Aorta (tissue), 5 donors: Measurements from ENCODE around the gene CRYBG3. TPM values are rescaled to one million over a fixed set of nuclear protein-coding genes. Genes with fewer than 3 reads are reported as not detected.
A peak's percentile ranks its signal among the peaks of the same experiment; 100 is the strongest.

Source experiments
- ATAC-seq: fragments of 200-7000 bp; cut with Tn5 transposase; one replicate; pipeline ENCODE4 v1.9.1; 2022; ENCODE audit warnings: moderate library complexity; ENCODE audit not compliant: low FRiP score
- DNase-seq, 2 donors: peaks; one replicate each; pipeline ENCODE4 v3.0.0-alpha.2; 2020
- H3K27ac ChIP-seq, 2 donors: one replicate each; pipeline ENCODE4 v1.5.1; 2013; ENCODE audit warnings: low read length in 2 of 2, mild to moderate bottlenecking in 2 of 2, moderate library complexity in 2 of 2, control low read depth in 1 of 2, inconsistent platforms in 1 of 2, low read depth in 1 of 2
- H3K27me3 ChIP-seq, 2 donors: one replicate each; pipeline ENCODE4 v1.6.1; 2013; ENCODE audit warnings: control low read depth in 1 of 2, low read length in 1 of 2, mild to moderate bottlenecking in 1 of 2, moderate library complexity in 1 of 2; ENCODE audit not compliant: insufficient read depth in 2 of 2, control insufficient read depth in 1 of 2
- H3K36me3 ChIP-seq, 2 donors: one replicate each; pipeline ENCODE4 v1.6.1; 2013; ENCODE audit warnings: control low read depth in 1 of 2, low read length in 1 of 2, mild to moderate bottlenecking in 1 of 2; ENCODE audit not compliant: insufficient read depth in 2 of 2, control insufficient read depth in 1 of 2
- H3K4me1 ChIP-seq, 2 donors: one replicate each; pipeline ENCODE4 v1.6.1; 2013; ENCODE audit warnings: low read length in 2 of 2, control low read depth in 1 of 2, mild to moderate bottlenecking in 1 of 2, moderate library complexity in 1 of 2; ENCODE audit not compliant: insufficient read depth in 2 of 2, control insufficient read depth in 1 of 2
- H3K4me3 ChIP-seq, 2 donors: one replicate each; pipeline ENCODE4 v1.5.1; 2013; ENCODE audit warnings: low read length in 2 of 2, control low read depth in 1 of 2, mild to moderate bottlenecking in 1 of 2
- H3K9me3 ChIP-seq: one replicate; pipeline ENCODE4 v1.6.1; 2013; ENCODE audit warnings: mild to moderate bottlenecking, low read length; ENCODE audit not compliant: control insufficient read depth
- WGBS, 2 donors: extraction: QIAGEN DNeasy Blood & Tissue Kit; methylation state at CpG; one replicate each; pipeline ENCODE4 v1.1.7; 2013; 5-methylcytosine and 5-hydroxymethylcytosine counted together
- intact Hi-C, 2 donors: fragments of 100-400 bp; cut with DNase I; formaldehyde crosslinking; loops; one replicate each; pipeline versions ENCODE4 v1.14.2 to v1.15.0; 2022
- polyA plus RNA-seq, 2 donors: library from polyadenylated mRNA; stranded (reverse); fragments of 200-250 nt; gene quantifications; one replicate each; pipeline ENCODE4 v1.2.3, GENCODE V29; 2013
- total RNA-seq, 2 donors: library from RNA; stranded (reverse); fragmentation: NEBNext Ultra II Directional; extraction: Animal tissue kit (Norgen Biotek cat#: 25700); gene quantifications; one replicate each; pipeline ENCODE4 v1.2.1, GENCODE V29; 2021
- donor health status: healthy with polysubstance abuse.
- donor health status: Bipolar disorder and iron deficiency.
- donor health status: DM: no; HTN: no; CAD: no.
- donor health status: DM: no; HTN: no; CAD: no.
- donor health status: DM: yes; HTN: yes; CAD: no.

The CRYBG3 gene
- total and polyA plus RNA-seq, 4 donors: 1.5 to 39.1 (median 13.5) TPM

DNA sequence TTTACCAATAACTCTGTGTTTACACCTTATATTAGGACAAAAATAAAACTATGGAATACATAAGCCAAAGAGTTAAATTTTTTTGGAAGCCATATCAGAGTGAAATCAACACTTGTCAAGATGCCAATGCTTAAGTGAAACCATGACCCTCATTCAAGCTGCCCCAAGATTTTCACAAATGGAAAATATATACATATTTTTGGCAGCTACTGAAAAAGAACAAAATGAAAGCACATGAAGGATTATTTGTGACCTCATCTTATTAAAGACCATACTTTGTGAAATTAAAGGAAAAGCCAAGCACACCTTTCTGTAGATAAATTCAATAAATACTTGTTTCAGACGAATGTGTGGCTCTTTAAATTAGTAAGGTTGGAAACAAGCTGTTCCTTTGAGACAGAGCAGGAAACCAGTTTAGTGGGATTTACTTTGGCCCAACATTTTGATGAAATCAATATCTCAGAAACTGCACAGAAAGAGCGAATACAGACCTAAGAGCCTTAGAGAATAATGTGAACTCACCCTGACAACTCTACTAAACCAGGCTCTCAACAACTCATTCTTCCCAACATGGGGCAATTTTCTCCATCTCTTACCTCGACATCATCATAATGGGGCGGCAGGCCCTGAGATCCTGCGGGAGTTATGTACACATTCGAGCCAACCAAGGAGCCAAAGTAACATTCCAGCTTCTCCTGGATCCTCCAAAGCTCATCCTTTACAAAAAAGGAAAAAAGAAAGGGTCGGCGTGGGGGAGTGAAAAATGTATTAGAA lies 139.4 kb downstream of the CRYBG3 start:
- H3K9me3 ChIP-seq: no peaks in the 10 kb centered on the region
- intact Hi-C loops: no loop called here
- WGBS, 2 donors: 71 to 72% methylated on average over 8 of the region's 8 CpGs
- H3K36me3 ChIP-seq: peaks cover 0 to 2% of the 10 kb centered on the region in 2 donors
- H3K27me3 ChIP-seq: no peaks in the 10 kb centered on the region
- DNase-seq: no peak
- H3K4me1 ChIP-seq: no peaks in the 10 kb centered on the region
- ATAC-seq: no peak
- H3K4me3 ChIP-seq: no peak overlapping the region
- no peak overlapping the region for H3K27ac ChIP-seq

DNA sequence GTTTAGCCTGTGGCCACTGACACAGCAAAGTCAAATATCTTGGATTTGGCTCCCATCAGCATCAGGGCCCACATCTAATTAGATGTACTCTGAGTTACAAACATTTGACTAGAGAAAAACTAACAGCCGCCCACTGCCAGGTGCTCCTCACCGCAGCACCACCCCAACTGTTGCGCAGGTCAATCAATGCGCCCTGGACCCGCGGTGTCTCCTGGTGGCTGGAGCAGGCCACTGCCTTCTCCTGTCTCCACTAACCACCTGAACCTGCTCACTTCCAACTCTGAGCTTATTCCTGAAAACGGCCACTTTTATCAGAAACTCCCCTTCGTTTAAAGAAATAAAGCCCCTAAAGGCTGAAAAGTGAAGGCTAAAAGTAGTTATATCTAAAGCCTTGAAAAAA lies 146.2 kb downstream of the CRYBG3 start:
- H3K4me3 ChIP-seq: no peak overlapping the region
- WGBS, 2 donors: 94% methylated on average over 8 of the region's 8 CpGs
- H3K9me3 ChIP-seq: no peaks in the 10 kb centered on the region
- intact Hi-C loops: no loop called here
- DNase-seq: no peak
- H3K4me1 ChIP-seq: no peaks in the 10 kb centered on the region
- no peaks in the 10 kb centered on the region for H3K36me3 ChIP-seq
- no peak overlapping the region for H3K27ac ChIP-seq
- no peaks in the 10 kb centered on the region for H3K27me3 ChIP-seq
- ATAC-seq: no peak

DNA sequence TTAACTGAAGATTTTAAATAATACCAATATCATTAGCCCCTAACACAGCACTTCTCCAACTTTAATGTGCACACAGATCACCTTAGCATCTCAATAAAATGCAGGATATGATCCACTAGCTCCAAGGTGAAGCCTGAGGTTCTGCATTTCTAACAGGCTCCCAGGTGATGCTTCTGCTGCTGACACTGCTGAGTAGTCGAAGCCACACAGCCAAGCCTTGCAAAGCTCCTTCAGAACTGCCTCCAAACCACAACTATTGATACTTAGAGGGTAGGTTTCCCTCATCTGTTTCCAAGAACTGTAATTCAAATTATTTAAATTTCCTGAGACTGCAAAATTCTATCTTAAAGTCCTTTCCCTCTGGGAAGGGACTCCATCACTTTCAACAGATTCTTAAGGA lies 146.6 kb downstream of the CRYBG3 start:
- DNase-seq: no peak
- Histone ChIP-seq H3K4me3 (no peak overlapping the region), H3K27ac (no peak overlapping the region), H3K36me3 (no peaks in the 10 kb centered on the region), H3K4me1 (peaks cover 0 to 2% of the 10 kb centered on the region in 2 donors), H3K9me3 (no peaks in the 10 kb centered on the region), H3K27me3 (no peaks in the 10 kb centered on the region)
- no peak for ATAC-seq
- 96 to 99% methylated on average over 1 of the region's 1 CpG for WGBS, 2 donors
- intact Hi-C loops: no loop called here

DNA sequence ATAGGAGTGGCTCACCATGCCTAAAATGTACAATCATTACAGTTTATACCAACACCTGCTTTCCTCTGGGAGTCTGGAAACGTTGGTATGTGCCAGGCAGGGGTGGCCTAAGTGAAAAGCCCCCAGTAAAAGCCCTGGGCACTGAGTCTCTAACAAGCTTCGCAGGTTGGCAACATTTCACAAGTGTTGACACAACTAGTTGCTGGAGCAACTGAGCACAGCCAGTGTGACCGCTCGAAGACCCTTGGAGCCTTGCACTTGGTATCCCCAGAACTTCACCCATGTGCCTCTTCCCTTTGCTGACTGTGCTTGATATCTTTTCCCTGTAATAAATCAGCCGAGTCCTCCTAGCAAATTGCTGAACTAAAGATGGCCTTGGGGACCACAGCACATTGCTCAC lies 147.7 kb downstream of the CRYBG3 start:
- H3K9me3 ChIP-seq: no peaks in the 10 kb centered on the region
- H3K27ac ChIP-seq: no peak overlapping the region
- H3K4me3 ChIP-seq: no peak overlapping the region
- intact Hi-C loops: no loop called here
- H3K27me3 ChIP-seq: no peaks in the 10 kb centered on the region
- DNase-seq (no peak), ATAC-seq (no peak)
- 79 to 83% methylated on average over 5 of the region's 5 CpGs for WGBS, 2 donors
- H3K36me3 ChIP-seq: no peaks in the 10 kb centered on the region
- peaks cover 0 to 2% of the 10 kb centered on the region in 2 donors for H3K4me1 ChIP-seq

DNA sequence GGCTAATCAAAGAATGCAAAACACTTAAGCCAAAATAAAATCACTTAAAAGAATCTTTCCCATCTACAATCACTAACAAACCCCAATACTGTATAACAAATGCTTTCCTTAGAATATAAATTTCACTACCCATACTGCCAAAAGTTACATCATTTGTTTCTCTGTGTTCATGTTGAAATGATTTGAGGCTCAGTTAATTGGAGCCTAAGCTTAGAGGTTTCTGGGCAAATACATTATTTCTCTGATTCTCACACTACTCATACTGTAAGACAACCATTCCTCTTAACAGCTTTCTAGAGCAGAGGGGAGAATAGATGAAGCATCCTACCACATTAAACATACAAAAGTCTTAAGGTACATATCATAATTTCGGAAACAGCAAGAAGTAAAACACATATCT lies 148.3 kb downstream of the CRYBG3 start:
- Histone ChIP-seq H3K4me3 (no peak overlapping the region), H3K4me1 (peaks cover 0 to 2% of the 10 kb centered on the region in 2 donors), H3K36me3 (no peaks in the 10 kb centered on the region), H3K27ac (no peak overlapping the region), H3K27me3 (no peaks in the 10 kb centered on the region), H3K9me3 (no peaks in the 10 kb centered on the region)
- intact Hi-C loops: loop anchor here (5.0 kb wide), 1 partner anchor 148 kb away; the partner anchor contains the start of gene CRYBG3 (in 2 of the 2)
- WGBS, 2 donors: 85 to 93% methylated on average over 1 of the region's 1 CpG
- ATAC-seq (no peak), DNase-seq (no peak)

DNA sequence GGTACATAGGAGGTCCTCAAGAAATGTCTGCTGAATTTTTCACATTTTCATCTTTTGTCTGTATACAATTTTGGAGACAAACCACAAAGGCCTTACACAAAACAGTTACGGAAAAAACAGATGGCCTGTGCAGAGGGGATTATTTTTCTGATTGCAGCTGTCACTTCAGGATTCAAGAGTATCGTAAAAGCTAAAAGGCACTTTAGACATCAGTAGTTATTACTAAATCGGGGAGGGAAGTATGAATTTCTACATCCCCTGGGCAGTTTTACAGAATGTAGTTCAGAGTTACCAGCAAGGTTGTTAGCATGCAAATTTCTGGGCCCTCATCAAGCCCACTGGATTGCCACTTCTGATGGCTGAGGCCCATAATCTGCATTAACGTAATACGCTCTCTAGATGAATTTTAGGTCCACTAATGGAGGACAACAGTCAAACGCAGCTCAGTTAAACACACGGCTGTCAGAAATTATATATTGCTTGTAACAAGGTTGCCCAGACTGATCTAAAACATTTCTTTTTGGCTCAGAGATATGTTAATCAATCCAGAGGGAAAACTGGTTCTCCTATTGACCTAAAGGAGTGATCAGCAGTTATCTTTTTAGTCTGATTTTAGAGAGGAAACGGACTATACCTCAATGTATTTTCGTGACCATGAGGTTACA lies 149.3 kb downstream of the CRYBG3 start:
- ATAC-seq: no peak
- Histone ChIP-seq H3K9me3 (no peaks in the 10 kb centered on the region), H3K4me1 (peaks cover 0 to 2% of the 10 kb centered on the region in 2 donors), H3K36me3 (no peaks in the 10 kb centered on the region), H3K27me3 (no peaks in the 10 kb centered on the region), H3K4me3 (peak overlapping the region in 1 of 2 donors; percentile 51), H3K27ac (no peak overlapping the region)
- DNase-seq: no peak
- WGBS, 2 donors: 72 to 76% methylated on average over 9 of the region's 9 CpGs
- intact Hi-C loops: loop anchor here (5.0 kb wide), 1 partner anchor 149 kb away; the partner anchor contains the start of gene CRYBG3 (in 2 of the 2)

DNA sequence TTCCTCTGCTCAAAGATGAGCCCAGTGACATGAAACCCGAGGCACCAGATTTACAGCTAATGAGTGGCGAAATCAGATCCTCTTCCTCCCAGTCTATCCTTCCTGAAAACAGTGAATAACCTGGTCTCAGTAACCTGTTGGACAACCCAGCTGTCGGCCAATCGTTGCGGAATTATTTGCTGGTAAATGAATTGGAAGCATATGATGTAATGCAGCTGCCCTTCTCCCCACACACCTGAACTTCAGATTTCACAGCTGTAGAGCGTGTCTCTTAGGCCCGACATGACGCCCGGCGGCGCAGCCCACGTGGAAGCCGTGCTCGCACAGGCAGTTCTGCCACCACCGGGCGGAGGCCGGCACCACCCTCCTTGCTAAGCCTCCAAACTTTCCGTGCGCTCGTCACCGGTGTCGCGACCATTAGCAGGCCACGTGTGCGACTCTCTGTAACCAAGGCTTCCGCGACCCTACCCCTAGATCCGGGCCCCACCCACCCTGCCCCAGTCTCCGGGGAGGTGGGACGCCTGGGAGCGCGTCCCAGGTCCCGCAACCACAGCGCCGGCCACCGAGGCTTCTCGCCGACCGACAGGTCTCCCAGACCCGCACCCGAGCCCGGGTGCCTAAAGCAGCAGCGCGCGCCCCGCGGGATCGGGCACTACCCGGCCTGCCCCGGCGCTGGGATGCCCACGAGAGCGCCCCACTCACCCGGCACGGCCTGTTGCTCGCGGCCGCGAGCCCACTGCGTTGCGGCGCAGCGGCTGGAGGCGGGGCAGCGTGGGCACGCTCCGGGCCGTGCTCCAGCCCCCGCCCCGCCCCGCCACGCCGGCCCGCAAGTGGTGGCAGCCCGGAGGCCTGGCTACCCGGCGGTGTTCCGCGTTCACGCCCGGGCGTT lies 150.1 kb downstream of the CRYBG3 start, which contains the start of gene RIOX2:
Gene RIOX2, minus strand, starts transcription at position 753 of the 889 bp plus-strand sequence. CDS start 4,838 bp downstream, outside the sequence.
- no peaks in the 10 kb centered on the region for H3K9me3 ChIP-seq
- H3K27ac ChIP-seq: peak within 1 kb of the TSS in 1 of 2 donors; percentile 45
- peaks cover 0 to 2% of the 10 kb centered on the region in 2 donors for H3K4me1 ChIP-seq
- intact Hi-C loops: loop anchor here (5.0 kb wide), 1 partner anchor 150 kb away; the partner anchor contains the start of gene CRYBG3 (in 2 of the 2)
- peak; percentile 92 for ATAC-seq
- H3K27me3 ChIP-seq: no peaks in the 10 kb centered on the region
- peak; percentile 85 to 92 for DNase-seq
- peak within 1 kb of the TSS; percentile 51 to 62 for H3K4me3 ChIP-seq
- no peaks in the 10 kb centered on the region for H3K36me3 ChIP-seq
- WGBS, 2 donors: 3% methylated on average over 80 to 82 of the region's 82 CpGs

DNA sequence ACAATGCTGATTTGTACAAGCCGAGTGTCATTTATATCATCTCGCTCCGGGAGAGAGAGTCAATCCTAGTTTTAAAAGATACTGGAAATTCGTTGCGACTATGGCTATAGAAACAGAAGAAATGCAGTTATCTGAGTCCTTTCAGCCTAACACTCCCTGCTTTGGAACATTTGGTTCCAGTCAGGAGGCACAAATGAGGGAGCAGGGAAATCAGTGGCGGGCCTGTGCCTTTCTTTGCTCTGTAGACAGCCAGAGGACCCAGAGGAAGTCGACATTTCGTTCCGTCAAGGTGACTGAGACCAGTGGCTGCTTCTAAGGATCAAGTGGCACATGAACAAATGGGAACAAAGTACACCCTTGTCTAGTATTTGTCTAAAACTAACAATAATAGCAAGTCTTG lies 151.2 kb downstream of the CRYBG3 start:
- no peak overlapping the region for H3K4me3 ChIP-seq
- H3K27ac ChIP-seq: no peak overlapping the region
- 95 to 96% methylated on average over 9 of the region's 9 CpGs for whole genome bisulfite sequencing, 2 donors
- no peak for DNase-seq
- H3K36me3 ChIP-seq: no peaks in the 10 kb centered on the region
- intact Hi-C loops: loop anchor here (5.0 kb wide), 1 partner anchor 151 kb away; the partner anchor contains the start of gene CRYBG3 (in 2 of the 2)
- ATAC-seq: no peak
- peaks cover 0 to 2% of the 10 kb centered on the region in 2 donors for H3K4me1 ChIP-seq
- H3K27me3 ChIP-seq: no peaks in the 10 kb centered on the region
- no peaks in the 10 kb centered on the region for H3K9me3 ChIP-seq
